HEK293 (cell line): ENCODE data around the gene ABHD8.
A peak's percentile ranks its signal among the peaks of the same experiment; 100 is the strongest.
"Not testable (repeated sequence)": the region's sequence is repeated elsewhere in the genome, so short reads cannot be mapped to it uniquely, and the experiment has no call there.

Experiments
- CTCF ChIA-PET: fragments of 350-600 bp; formaldehyde crosslinking; extraction: SDS; loops from one replicate; lab custom pipeline; 2021; ENCODE audit warnings: antibody characterized with exemption; lab: Yijun Ruan, JAX
- POLR2A ChIA-PET: fragments of 300-600 bp; formaldehyde crosslinking; extraction: SDS; loops from one replicate; lab custom pipeline; 2020; ENCODE audit warnings: antibody characterized with exemption, inconsistent platforms; lab: Yijun Ruan, JAX
- H3K27ac ChIP-seq: fragments of 200-500 bp; sonication (Bioruptor generic); 2 replicates; pipeline ENCODE4 v1.5.1; 2014; ENCODE audit warnings: low read depth, low read length, control low read depth, inconsistent platforms; ENCODE audit errors: extremely low read depth
- H3K36me3 ChIP-seq, 2 experiments: fragments of 200-500 bp in 1 of 2; sonication (Bioruptor generic) in 1 of 2; 1 replicate in 1 of 2; 2 replicates in 1 of 2; pipeline ENCODE4 v1.5.1; 2014 to 2017; ENCODE audit warnings: inconsistent platforms in 2 of 2, low read length in 2 of 2; ENCODE audit not compliant: control insufficient read depth in 2 of 2, insufficient read depth in 1 of 2
- H3K4me1 ChIP-seq: fragments of 200-500 bp; sonication (Bioruptor generic); 2 replicates; pipeline ENCODE4 v1.5.1; 2014; ENCODE audit warnings: mild to moderate bottlenecking, low read length, inconsistent platforms; ENCODE audit not compliant: control insufficient read depth, insufficient read depth
- H3K4me3 ChIP-seq: 2 replicates; pipeline ENCODE4 v1.5.1; 2011; ENCODE audit warnings: low read depth, mild to moderate bottlenecking, control low read depth, low read length, moderate library complexity
- H3K9me3 ChIP-seq: fragments of 200-500 bp; sonication (Bioruptor generic); 2 replicates; pipeline ENCODE4 v1.5.1; 2014; ENCODE audit warnings: low read depth, low read length, inconsistent platforms; ENCODE audit not compliant: control insufficient read depth, insufficient read depth
- PRDM1 ChIP-seq: fragments of 450-650 bp; formaldehyde crosslinking; IDR thresholded peaks from 2 replicates; pipeline ENCODE4; 2016; ENCODE audit warnings: missing biosample characterization, missing genetic modification characterization
- SCRT1 ChIP-seq: fragments of 450-650 bp; formaldehyde crosslinking; IDR thresholded peaks from 2 replicates; pipeline ENCODE4 v1.5.1; 2016; ENCODE audit warnings: missing biosample characterization, missing genetic modification characterization, borderline replicate concordance
- SCRT2 ChIP-seq: fragments of 450-650 bp; formaldehyde crosslinking; IDR thresholded peaks from 2 replicates; pipeline ENCODE4 v1.5.1; 2016; ENCODE audit warnings: missing biosample characterization, missing genetic modification characterization
- YY1 ChIP-seq: fragments of 450-650 bp; formaldehyde crosslinking; IDR thresholded peaks from 2 replicates; pipeline ENCODE4 v1.5.1; 2018; ENCODE audit warnings: missing biosample characterization, missing genetic modification characterization
- ZBTB7A ChIP-seq: fragments of 450-650 bp; formaldehyde crosslinking; IDR thresholded peaks from 2 replicates; pipeline ENCODE4 v1.5.1; 2016; ENCODE audit warnings: low read depth, missing biosample characterization, missing genetic modification characterization
- ZFP3 ChIP-seq: fragments of 450-650 bp; formaldehyde crosslinking; IDR thresholded peaks from 2 replicates; pipeline ENCODE4 v1.5.1; 2016; ENCODE audit warnings: low read depth, missing biosample characterization, missing genetic modification characterization
- ZNF121 ChIP-seq: fragments of 450-650 bp; formaldehyde crosslinking; IDR thresholded peaks from 2 replicates; pipeline ENCODE4 v1.5.1; 2016; ENCODE audit warnings: missing biosample characterization, missing genetic modification characterization
- ZNF132 ChIP-seq: fragments of 450-650 bp; formaldehyde crosslinking; IDR thresholded peaks from 2 replicates; pipeline ENCODE4 v1.5.1; 2017; ENCODE audit warnings: missing biosample characterization, missing genetic modification characterization, borderline replicate concordance
- ZNF140 ChIP-seq: fragments of 450-650 bp; formaldehyde crosslinking; IDR thresholded peaks from 2 replicates; pipeline ENCODE4 v1.5.1; 2016; ENCODE audit warnings: missing biosample characterization, missing genetic modification characterization
- ZNF214 ChIP-seq: fragments of 450-650 bp; formaldehyde crosslinking; IDR thresholded peaks from 2 replicates; pipeline ENCODE4 v1.5.1; 2017; ENCODE audit warnings: missing biosample characterization, mild to moderate bottlenecking, missing genetic modification characterization, borderline replicate concordance
- ZNF24 ChIP-seq: fragments of 450-650 bp; formaldehyde crosslinking; IDR thresholded peaks from 2 replicates; pipeline ENCODE4 v1.5.1; 2016; ENCODE audit warnings: missing biosample characterization, missing genetic modification characterization
- ZNF335 ChIP-seq: fragments of 450-650 bp; formaldehyde crosslinking; conservative IDR thresholded peaks from 2 replicates; pipeline ENCODE4 v1.5.1; 2016; ENCODE audit warnings: missing biosample characterization, missing genetic modification characterization
- ZNF354C ChIP-seq: fragments of 450-650 bp; formaldehyde crosslinking; IDR thresholded peaks from 2 replicates; pipeline ENCODE4 v1.5.1; 2016; ENCODE audit warnings: missing biosample characterization, missing genetic modification characterization, low read depth, borderline replicate concordance
- ZNF366 ChIP-seq: fragments of 450-650 bp; formaldehyde crosslinking; conservative IDR thresholded peaks from 2 replicates; pipeline ENCODE4 v1.5.1; 2016; ENCODE audit warnings: missing biosample characterization, missing genetic modification characterization
- ZNF530 ChIP-seq: fragments of 450-650 bp; formaldehyde crosslinking; IDR thresholded peaks from 2 replicates; pipeline ENCODE4 v1.5.1; 2016; ENCODE audit warnings: low read depth, missing biosample characterization, missing genetic modification characterization
- ZNF585B ChIP-seq: fragments of 450-650 bp; formaldehyde crosslinking; IDR thresholded peaks from 2 replicates; pipeline ENCODE4 v1.5.1; 2016; ENCODE audit warnings: missing biosample characterization, missing genetic modification characterization
- ZNF660 ChIP-seq: fragments of 450-650 bp; IDR thresholded peaks from 2 replicates; pipeline ENCODE4 v1.5.1; 2018; ENCODE audit warnings: missing biosample characterization, mild to moderate bottlenecking, missing genetic modification characterization
- TF ChIP-seq, protein P1 (sequence below): fragments of 450-650 bp; formaldehyde crosslinking; IDR thresholded peaks from 2 replicates; pipeline ENCODE4 v1.5.1; 2017; ENCODE audit warnings: missing biosample characterization, missing genetic modification characterization
- TF ChIP-seq, protein P2 (sequence below): IDR thresholded peaks from 2 replicates; pipeline ENCODE4 v1.6.1; 2011; ENCODE audit warnings: mild to moderate bottlenecking, low read depth, low read length, borderline replicate concordance

The ABHD8 gene

DNA sequence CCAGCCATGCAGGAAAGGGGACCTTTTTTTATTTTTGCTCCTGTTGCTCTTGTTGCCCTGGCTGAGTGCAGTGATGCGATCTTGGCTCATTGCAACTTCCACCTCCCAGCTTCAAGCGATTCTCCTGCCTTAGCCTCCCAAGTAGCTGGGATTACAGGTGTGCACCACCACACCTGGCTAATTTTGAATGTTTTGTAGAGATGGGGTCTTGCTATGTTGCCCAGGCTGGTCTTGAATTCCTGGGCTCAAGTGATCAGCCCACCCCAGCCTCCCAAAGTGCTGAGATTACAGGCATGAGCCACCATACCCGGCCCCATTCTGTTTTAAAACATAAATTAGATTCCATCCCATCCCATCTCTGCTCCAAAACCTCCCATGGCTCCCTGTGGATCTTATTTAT is 28.3 kb downstream of the ABHD8 start:
- peak; percentile 83; the same call in 1 of the 2 replicates for TF ChIP-seq ZNF121
- H3K9me3 ChIP-seq, H3K4me3 ChIP-seq, H3K4me1 ChIP-seq, H3K27ac ChIP-seq, CTCF ChIA-PET: not testable (repeated sequence)
- POLR2A ChIA-PET, result interaction anchor here (2.1 kb wide), 1 partner anchor 8 kb away, joined by 5 read pairs; no protein-coding TSS in a partner anchor
- H3K36me3 ChIP-seq, result peaks cover 27 to 70% of the 10 kb centered on the region in 2 experiments

DNA sequence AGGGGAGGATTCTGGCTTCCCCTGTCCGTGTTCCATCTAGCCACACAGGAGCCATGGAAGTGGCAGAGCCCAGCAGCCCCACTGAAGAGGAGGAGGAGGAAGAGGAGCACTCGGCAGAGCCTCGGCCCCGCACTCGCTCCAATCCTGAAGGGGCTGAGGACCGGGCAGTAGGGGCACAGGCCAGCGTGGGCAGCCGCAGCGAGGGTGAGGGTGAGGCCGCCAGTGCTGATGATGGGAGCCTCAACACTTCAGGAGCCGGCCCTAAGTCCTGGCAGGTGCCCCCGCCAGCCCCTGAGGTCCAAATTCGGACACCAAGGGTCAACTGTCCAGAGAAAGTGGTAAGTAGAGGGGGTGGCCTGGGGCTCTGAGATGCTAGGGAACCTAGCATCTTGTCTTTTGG is 34.5 kb downstream of the ABHD8 start:
- TF ChIP-seq ZNF24, result no peak
- no peak for TF ChIP-seq ZNF366 (tag by site-specific recombination)
- TF ChIP-seq ZNF530 (tag by site-specific recombination), result no peak
- TF ChIP-seq ZFP3, result no peak
- TF ChIP-seq, protein P1, sequence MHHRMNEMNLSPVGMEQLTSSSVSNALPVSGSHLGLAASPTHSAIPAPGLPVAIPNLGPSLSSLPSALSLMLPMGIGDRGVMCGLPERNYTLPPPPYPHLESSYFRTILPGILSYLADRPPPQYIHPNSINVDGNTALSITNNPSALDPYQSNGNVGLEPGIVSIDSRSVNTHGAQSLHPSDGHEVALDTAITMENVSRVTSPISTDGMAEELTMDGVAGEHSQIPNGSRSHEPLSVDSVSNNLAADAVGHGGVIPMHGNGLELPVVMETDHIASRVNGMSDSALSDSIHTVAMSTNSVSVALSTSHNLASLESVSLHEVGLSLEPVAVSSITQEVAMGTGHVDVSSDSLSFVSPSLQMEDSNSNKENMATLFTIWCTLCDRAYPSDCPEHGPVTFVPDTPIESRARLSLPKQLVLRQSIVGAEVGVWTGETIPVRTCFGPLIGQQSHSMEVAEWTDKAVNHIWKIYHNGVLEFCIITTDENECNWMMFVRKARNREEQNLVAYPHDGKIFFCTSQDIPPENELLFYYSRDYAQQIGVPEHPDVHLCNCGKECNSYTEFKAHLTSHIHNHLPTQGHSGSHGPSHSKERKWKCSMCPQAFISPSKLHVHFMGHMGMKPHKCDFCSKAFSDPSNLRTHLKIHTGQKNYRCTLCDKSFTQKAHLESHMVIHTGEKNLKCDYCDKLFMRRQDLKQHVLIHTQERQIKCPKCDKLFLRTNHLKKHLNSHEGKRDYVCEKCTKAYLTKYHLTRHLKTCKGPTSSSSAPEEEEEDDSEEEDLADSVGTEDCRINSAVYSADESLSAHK (tag by site-specific recombination), result no peak
- TF ChIP-seq ZNF660 (tag by site-specific recombination), result no peak
- no peak for TF ChIP-seq ZBTB7A (tag by site-specific recombination)
- no peak for TF ChIP-seq ZNF585B
- no peak for TF ChIP-seq ZNF214 (tag by site-specific recombination)
- no peak for TF ChIP-seq ZNF132 (tag by site-specific recombination)
- TF ChIP-seq, protein P2, sequence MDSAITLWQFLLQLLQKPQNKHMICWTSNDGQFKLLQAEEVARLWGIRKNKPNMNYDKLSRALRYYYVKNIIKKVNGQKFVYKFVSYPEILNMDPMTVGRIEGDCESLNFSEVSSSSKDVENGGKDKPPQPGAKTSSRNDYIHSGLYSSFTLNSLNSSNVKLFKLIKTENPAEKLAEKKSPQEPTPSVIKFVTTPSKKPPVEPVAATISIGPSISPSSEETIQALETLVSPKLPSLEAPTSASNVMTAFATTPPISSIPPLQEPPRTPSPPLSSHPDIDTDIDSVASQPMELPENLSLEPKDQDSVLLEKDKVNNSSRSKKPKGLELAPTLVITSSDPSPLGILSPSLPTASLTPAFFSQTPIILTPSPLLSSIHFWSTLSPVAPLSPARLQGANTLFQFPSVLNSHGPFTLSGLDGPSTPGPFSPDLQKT, result no peak
- no peak for TF ChIP-seq PRDM1 (tag by site-specific recombination)
- no peak for TF ChIP-seq YY1 (tag by site-specific recombination)
- no peak for TF ChIP-seq ZNF140 (tag by site-specific recombination)
- no peak for TF ChIP-seq SCRT2 (tag by site-specific recombination)
- no peak for TF ChIP-seq ZNF335 (tag by site-specific recombination)
- TF ChIP-seq SCRT1 (tag by site-specific recombination), result no peak
- no peak for TF ChIP-seq ZNF354C (tag by site-specific recombination)
- Histone ChIP-seq H3K27ac (no peak overlapping the region), H3K36me3 (peaks cover 13 to 29% of the 10 kb centered on the region in 2 experiments; a peak in 2 of 3 replicates), H3K9me3 (no peaks in the 10 kb centered on the region), H3K4me3 (no peak overlapping the region), H3K4me1 (no peaks in the 10 kb centered on the region)
- CTCF ChIA-PET, result interaction anchor here (5.5 kb wide), 1 partner anchor 14 kb away, joined by 37 read pairs; the partner anchor contains the start of gene ANKLE1
- POLR2A ChIA-PET, result no interaction called here
